Heart right ventricle (tissue), 16 donors: ENCODE measurements around the gene VGLL4. TPM values are rescaled to one million over a fixed set of nuclear protein-coding genes. Genes with fewer than 3 reads are reported as not detected.

ENCODE experiments used
- ATAC-seq, 8 donors: fragments of 200-7000 bp; cut with Tn5 transposase; one replicate each; pipeline ENCODE4 v1.9.1; 2020; ENCODE audit warnings: mild to moderate bottlenecking in 8 of 8, moderate library complexity in 8 of 8, moderate number of reproducible peaks in 1 of 8
- DNase-seq, 2 donors: peaks; one replicate each; pipeline ENCODE4 v3.0.0-alpha.2; 2020
- H3K27ac ChIP-seq, 10 donors: fragments of 200-600 bp; sonication (generic) in 2 of 10; one replicate each; pipeline versions ENCODE4 v1.5.0 to v1.8.0; 2020 to 2022; ENCODE audit warnings: mild to moderate bottlenecking in 3 of 10
- H3K27me3 ChIP-seq, 7 donors: fragments of 200-600 bp; one replicate each; pipeline ENCODE4 v1.8.0; 2021 to 2022; ENCODE audit warnings: mild to moderate bottlenecking in 2 of 7
- H3K36me3 ChIP-seq, 9 donors: fragments of 200-600 bp; sonication (generic) in 1 of 9; one replicate each; pipeline versions ENCODE4 v1.5.0 to v1.8.0; 2020 to 2022; ENCODE audit warnings: mild to moderate bottlenecking in 2 of 9
- H3K4me1 ChIP-seq, 9 donors: fragments of 200-600 bp; sonication (generic) in 1 of 9; one replicate each; pipeline versions ENCODE4 v1.5.0 to v1.8.0; 2020 to 2022; ENCODE audit warnings: mild to moderate bottlenecking in 4 of 9
- H3K4me3 ChIP-seq, 10 donors: fragments of 200-600 bp; sonication (generic) in 2 of 10; one replicate each; pipeline versions ENCODE4 v1.5.0 to v1.8.0; 2020 to 2022; ENCODE audit warnings: mild to moderate bottlenecking in 7 of 10, moderate library complexity in 2 of 10
- H3K9me3 ChIP-seq, 11 donors: fragments of 200-600 bp in 10 of 11; sonication (generic) in 2 of 11; one replicate each; pipeline versions ENCODE4 v1.5.0 to v1.8.0; 2013 to 2022; ENCODE audit warnings: mild to moderate bottlenecking in 2 of 11, control low read depth in 1 of 11, moderate library complexity in 1 of 11
- WGBS, 2 donors: extraction: QIAGEN DNeasy Blood & Tissue Kit; methylation state at CpG; one replicate each; pipeline ENCODE4 v1.1.7; 2013; ENCODE audit warnings: inconsistent platforms in 1 of 2; 5-methylcytosine and 5-hydroxymethylcytosine counted together
- intact Hi-C, 10 donors: fragments of 100-400 bp; cut with DNase I; formaldehyde crosslinking; loops; one replicate each; pipeline versions ENCODE4 v1.11.1 to v1.14.2; 2022
- polyA plus RNA-seq, 2 donors: library from polyadenylated mRNA; stranded (reverse); fragments of 200-250 nt; gene quantifications; one replicate each; pipeline ENCODE4 v1.2.3, GENCODE V29; 2013
- total RNA-seq, 10 donors: library from RNA; stranded (reverse); fragmentation: NEBNext Ultra II Directional in 3 of 10; extraction: Animal tissue kit (Norgen Biotek cat#: 25700) in 3 of 10; gene quantifications; one replicate each; pipeline versions ENCODE4 v1.2.1 to v1.2.4, GENCODE V29; 2021 to 2023
- TF ChIP-seq, protein P1 (sequence below), 9 donors: fragments of 200-600 bp; sonication (generic) in 2 of 9; IDR thresholded peaks; one replicate each; pipeline versions ENCODE4 v1.5.0 to v1.8.0; 2021 to 2022; ENCODE audit warnings: antibody characterized with exemption in 9 of 9, mild to moderate bottlenecking in 5 of 9, moderate library complexity in 1 of 9
- donor health status: Arrhythmogenic right ventricular cardiomyopathy.
- donor health status: ischemic (EF 13 %, LVEDD 7.1; RV severe dilation, severe dysfunction).
- donor health status: healthy with polysubstance abuse.
- donor health status: DM: no; HTN: yes; CAD: no.
- donor health status: DM: no; HTN: no; CAD: no.
- donor health status: ischemic (EF 25% LVEDD 6.9; RV normal size, moderate dysfunction).
- donor health status: ischemic (EF 25% LVEDD 5.7; RV mildly dilated, moderate dysfunction).
- donor health status: healthy.
- donor health status: DM: yes; HTN: yes; CAD: no.
- donor health status: Ischemic cardiomyopathy.
- donor health status: ischemic (EF 35%, LVEDD 5.7; RV mildly dilated, moderate dysfunction).
- donor health status: nonischemic (EF 11% LVEDD 7.7; RV severe dilation, severe dysfunction).
- donor health status: DM: yes; HTN: yes; CAD: no.
- donor health status: PGD.
- donor health status: ischemic (EF 29% LVEDD 5.4; RV normal size, mild dysfunction).
- donor health status: nonischemic (EF 23%, LVEDD 6.1; RV moderate dilation, normal function).

VGLL4 gene
- total and polyA plus RNA-seq, 12 donors = 14.5 to 46.1 (median 29.6) TPM

DNA sequence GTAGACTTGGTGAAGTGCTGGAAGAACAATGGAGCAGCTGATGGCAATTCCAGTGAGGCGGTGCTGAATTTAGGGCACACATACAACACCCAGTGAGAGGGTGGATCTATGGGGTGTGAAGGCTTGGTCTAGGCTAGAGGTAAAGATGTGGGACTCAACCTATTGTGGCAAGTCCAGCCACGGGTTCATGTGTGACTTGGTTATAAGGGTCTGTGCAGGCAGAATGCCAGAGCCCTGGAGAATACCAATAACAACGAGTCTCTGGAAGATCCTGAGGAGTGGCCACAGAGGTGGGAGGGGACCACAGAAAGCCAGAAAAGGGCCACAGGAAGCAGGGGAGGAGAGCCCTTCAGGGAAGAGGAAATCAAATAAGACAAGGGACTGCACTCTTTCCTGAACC lies 55.0 kb downstream of the VGLL4 start:
- no peak for DNase-seq
- no peak overlapping the region for H3K4me3 ChIP-seq
- peak overlapping the region in 7 of 10 donors; percentile 1 to 84 (median 39) for H3K27ac ChIP-seq
- ATAC-seq = no peak
- peaks cover 35 to 96% (median 71%) of the 10 kb centered on the region in 9 donors for H3K4me1 ChIP-seq
- TF ChIP-seq, protein P1, sequence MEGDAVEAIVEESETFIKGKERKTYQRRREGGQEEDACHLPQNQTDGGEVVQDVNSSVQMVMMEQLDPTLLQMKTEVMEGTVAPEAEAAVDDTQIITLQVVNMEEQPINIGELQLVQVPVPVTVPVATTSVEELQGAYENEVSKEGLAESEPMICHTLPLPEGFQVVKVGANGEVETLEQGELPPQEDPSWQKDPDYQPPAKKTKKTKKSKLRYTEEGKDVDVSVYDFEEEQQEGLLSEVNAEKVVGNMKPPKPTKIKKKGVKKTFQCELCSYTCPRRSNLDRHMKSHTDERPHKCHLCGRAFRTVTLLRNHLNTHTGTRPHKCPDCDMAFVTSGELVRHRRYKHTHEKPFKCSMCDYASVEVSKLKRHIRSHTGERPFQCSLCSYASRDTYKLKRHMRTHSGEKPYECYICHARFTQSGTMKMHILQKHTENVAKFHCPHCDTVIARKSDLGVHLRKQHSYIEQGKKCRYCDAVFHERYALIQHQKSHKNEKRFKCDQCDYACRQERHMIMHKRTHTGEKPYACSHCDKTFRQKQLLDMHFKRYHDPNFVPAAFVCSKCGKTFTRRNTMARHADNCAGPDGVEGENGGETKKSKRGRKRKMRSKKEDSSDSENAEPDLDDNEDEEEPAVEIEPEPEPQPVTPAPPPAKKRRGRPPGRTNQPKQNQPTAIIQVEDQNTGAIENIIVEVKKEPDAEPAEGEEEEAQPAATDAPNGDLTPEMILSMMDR (IDR thresholded peaks at IDR 0.05) = no peak
- 39 to 46% methylated on average over 3 of the region's 3 CpGs for WGBS, 2 donors
- intact Hi-C loops = loop anchor here in 1 of 10 donors (10.0 kb wide), 1 partner anchor 46 kb away; no protein-coding TSS in a partner anchor
- H3K9me3 ChIP-seq = no peaks in the 10 kb centered on the region
- H3K27me3 ChIP-seq = no peaks in the 10 kb centered on the region
- H3K36me3 ChIP-seq = peaks cover 0 to 13% (median 0%) of the 10 kb centered on the region in 9 donors

DNA sequence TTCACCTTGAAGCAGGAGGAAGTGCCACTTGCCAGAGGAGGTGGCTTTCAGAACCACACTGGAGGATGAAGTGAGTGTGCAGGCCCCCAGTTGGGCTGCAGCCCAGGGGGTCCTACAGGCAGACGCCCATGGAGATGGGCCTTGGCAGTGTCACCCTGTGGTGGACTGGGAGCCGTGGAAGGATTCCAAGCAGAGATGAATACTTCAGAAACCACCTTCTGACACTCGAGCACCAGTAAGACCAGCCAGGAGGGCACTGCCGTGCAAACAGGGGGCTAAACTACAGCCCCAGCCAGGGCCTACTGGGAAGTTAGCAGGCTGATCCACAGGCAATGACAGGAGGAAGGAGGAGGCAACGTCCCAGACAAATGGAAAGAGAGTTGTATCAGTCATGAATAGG lies 55.4 kb downstream of the VGLL4 start:
- WGBS, 2 donors = 46 to 61% methylated on average over 5 of the region's 5 CpGs
- intact Hi-C loops = loop anchor here in 1 of 10 donors (10.0 kb wide), 1 partner anchor 46 kb away; no protein-coding TSS in a partner anchor
- peaks cover 0 to 13% (median 0%) of the 10 kb centered on the region in 9 donors for H3K36me3 ChIP-seq
- H3K27me3 ChIP-seq = no peaks in the 10 kb centered on the region
- ATAC-seq = no peak
- TF ChIP-seq, protein P1 (IDR thresholded peaks at IDR 0.05) = no peak
- H3K9me3 ChIP-seq = no peaks in the 10 kb centered on the region
- H3K4me3 ChIP-seq = no peak overlapping the region
- peak overlapping the region in 7 of 10 donors; percentile 1 to 84 (median 39) for H3K27ac ChIP-seq
- peaks cover 37 to 96% (median 71%) of the 10 kb centered on the region in 9 donors for H3K4me1 ChIP-seq
- DNase-seq = no peak

DNA sequence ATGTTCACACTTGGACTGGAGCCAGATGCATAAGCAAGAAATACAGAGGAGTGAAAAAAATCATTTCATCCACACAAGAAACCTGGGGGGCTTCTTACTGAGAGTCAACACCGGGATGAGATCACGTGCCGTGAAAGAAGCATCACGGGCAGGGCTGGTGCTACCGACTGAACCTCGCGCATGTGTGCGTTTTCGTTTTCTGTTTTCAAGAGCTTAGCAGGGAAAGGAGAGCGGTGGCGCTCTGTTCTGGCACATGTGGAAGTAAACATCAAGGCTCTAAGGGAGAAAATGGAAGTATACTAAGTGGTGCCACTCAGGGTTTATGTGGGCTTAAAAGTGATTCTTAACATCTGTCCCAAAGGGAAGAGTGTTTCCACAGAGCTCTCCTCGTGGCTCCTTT lies 55.9 kb downstream of the VGLL4 start:
- Histone ChIP-seq H3K27me3 (no peaks in the 10 kb centered on the region), H3K27ac (peak overlapping the region in 5 of 10 donors; percentile 6 to 84 (median 39)), H3K4me3 (no peak overlapping the region), H3K9me3 (no peaks in the 10 kb centered on the region), H3K4me1 (peaks cover 33 to 96% (median 71%) of the 10 kb centered on the region in 9 donors), H3K36me3 (peaks cover 0 to 13% (median 0%) of the 10 kb centered on the region in 9 donors)
- TF ChIP-seq, protein P1 (IDR thresholded peaks at IDR 0.05) = no peak
- DNase-seq (no peak), ATAC-seq (no peak)
- intact Hi-C loops = loop anchor here in 1 of 10 donors (10.0 kb wide), 1 partner anchor 47 kb away; no protein-coding TSS in a partner anchor
- WGBS, 2 donors = 84 to 90% methylated on average over 12 of the region's 12 CpGs

DNA sequence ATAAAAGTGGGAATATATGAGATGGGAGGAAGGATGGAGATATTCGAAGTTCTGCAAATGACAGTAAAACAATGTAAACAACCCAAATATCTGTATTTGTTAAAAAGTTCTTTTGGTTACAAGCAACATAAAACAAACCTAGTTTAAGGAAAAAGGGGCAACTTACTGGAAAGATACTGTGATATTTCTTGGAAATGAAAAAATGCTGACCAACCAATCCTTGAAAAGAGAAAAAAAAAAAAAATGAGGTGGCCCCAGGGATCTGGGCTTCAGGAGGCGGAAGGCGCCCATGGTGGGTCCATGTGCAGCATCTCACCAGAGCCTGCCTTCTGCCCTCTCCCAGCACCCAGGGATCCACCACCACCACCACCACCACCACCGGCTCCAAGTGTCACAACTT lies 59.1 kb downstream of the VGLL4 start:
- H3K9me3 ChIP-seq = no peaks in the 10 kb centered on the region
- no peak for DNase-seq
- H3K4me1 ChIP-seq = peaks cover 18 to 97% (median 63%) of the 10 kb centered on the region in 9 donors
- H3K27me3 ChIP-seq = no peaks in the 10 kb centered on the region
- TF ChIP-seq, protein P1 (IDR thresholded peaks at IDR 0.05) = no peak
- peak overlapping the region in 1 of 10 donors; percentile 84 for H3K27ac ChIP-seq
- no peak for ATAC-seq
- peaks cover 0 to 13% (median 0%) of the 10 kb centered on the region in 9 donors for H3K36me3 ChIP-seq
- WGBS, 2 donors = 75 to 86% methylated on average over 4 of the region's 4 CpGs
- no peak overlapping the region for H3K4me3 ChIP-seq
- intact Hi-C loops = loop anchor here in 3 of 10 donors (5.0 to 10.0 kb wide), 2 partner anchors 50 to 58 kb away; partner anchors contain the start of gene VGLL4 (in 2 of the 3)
